Colon (tissue), 2 donors: Measurements from ENCODE around the gene TMEM120B.
"Not testable (repeated sequence)": the region's sequence is repeated elsewhere in the genome, so short reads cannot be mapped to it uniquely, and the experiment has no call there.

Source experiments
- FAIRE-seq: peaks from 2 replicates; lab custom pipeline; 2012; peaks lifted over from hg19 to GRCh38; lab: Jason Lieb, UNC
- donor health status: control.
- donor health status: control.

The TMEM120B gene

DNA sequence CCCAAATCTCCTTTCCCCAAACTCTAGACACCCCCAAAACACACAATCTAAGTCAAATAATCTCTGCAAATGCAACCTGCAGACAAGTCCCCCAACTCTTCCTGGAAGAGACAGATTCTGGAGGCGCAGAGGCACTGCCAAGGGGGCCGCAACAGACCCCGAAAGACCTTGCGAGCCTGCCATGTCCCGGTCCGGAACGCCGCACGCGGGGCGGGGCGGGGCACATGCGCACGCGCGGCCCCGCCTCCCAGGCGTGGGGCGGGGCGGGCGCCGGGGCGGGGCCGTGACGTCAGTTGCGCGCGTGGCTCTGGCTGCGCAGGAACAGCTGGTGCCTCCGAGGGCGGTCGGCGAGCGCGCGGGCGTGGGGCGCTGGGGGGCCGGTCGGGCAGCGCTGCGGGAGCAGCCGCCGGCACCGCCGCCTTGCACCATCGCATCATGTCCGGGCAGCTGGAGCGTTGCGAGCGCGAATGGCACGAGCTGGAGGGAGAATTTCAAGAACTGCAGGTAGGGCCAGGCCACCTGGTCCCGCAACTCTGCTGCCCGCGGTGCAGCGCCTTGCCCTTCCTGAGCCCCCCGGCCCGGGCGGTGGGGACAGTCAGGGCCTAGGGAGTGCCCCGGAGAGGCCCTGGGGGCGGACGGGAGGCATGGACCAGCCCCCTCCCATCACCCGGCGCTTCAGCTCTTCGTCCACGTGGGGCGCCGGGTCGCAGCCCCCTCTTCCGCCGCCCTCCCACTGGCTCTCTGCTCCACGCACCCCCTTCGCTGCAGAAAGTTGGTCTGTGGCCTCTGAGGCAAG, at the start of gene TMEM120B:
TSS of gene TMEM120B (plus strand) at position 292 of the 796 bp plus-strand sequence. CDS start at position 436, 144 bp downstream.
- no peak for FAIRE-seq

DNA sequence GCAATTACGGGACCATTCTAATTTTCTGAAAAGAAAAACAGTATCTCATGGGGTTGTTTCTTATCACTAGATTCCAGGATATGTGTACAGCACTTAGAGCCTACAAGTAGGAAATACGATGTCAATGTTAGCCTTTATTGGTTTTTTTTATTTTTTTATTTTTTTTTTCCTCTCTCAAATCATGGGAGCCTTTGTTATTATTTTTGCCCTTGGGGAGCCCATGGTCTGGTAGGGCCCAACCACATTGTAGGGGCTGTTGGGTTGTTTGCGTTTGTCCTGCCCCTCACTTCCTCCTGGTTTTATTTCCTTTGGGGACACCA, 49.0 kb upstream of the TMEM120B start:
- no peak for FAIRE-seq

DNA sequence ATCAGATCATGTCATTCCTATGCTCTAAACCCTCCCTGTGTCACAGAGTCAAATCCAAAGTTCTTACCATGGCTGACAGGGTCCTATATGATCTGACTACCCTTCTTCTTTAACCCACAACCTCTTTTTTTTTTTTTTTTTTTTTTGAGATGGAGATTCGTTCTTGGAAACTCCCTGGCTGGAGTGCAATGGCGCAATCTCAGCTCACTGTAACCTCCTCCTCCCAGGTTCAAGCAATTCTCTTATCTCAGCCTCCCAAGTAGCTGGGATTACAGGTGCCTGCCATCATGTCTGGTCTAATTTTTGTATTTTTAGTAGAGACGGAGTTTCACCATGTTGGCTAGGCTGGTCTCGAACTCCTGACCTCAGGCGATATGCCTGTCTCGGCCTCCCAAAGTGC, 45.7 kb upstream of the TMEM120B start:
- FAIRE-seq: not testable (repeated sequence)

GRCh38 chr12:121668750-121669520, 43.6 kb upstream of the TMEM120B start:
- FAIRE-seq: no peak

DNA sequence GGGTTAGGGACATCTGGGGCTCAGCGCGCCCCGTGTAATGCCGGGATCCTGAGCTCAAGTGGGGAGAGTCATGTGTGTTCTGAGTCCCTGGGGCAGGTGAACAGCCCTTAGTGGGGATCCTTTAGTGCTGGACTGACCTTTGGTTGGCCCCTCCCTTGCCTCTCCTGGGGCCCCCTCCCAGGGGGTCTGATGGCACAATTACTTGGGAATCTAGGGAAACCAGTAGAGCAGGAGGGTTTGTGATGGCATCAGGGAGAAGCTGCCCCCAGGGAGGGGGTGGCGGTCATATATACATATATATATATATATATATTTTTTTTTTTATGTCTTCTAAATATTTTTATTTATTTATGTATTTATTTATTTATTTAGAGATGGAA, 43.0 kb upstream of the TMEM120B start, which contains the start of gene MORN3:
TSS of gene MORN3 (minus strand) at position 134 of the 380 bp plus-strand sequence. CDS start 171 bp downstream, outside the sequence.
- no peak for FAIRE-seq

DNA sequence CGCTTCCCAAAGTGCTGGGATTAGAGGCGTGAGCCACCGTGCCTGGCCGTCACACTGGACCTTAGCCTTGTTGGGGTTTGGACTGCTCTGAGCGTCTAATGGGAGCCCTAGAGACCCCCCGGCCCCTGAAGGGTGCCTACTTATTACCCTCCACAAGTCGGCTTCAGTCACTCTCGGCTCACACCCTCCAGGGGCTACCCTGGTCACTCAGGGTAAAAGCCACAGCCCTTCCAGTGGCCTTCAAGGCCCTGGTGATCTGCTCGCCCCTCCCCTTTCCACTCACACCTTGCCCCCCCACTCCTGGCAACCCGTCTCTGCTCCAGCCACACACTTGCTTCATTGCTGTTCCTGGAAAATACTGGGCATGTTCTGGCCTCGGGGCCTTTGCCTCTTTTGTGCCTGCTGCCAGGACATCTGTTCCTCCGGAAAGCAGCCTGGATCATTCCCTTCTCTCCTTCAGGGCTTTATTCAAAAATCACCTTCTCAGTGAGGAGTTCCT, 39.5 kb upstream of the TMEM120B start:
- FAIRE-seq: no peak

DNA sequence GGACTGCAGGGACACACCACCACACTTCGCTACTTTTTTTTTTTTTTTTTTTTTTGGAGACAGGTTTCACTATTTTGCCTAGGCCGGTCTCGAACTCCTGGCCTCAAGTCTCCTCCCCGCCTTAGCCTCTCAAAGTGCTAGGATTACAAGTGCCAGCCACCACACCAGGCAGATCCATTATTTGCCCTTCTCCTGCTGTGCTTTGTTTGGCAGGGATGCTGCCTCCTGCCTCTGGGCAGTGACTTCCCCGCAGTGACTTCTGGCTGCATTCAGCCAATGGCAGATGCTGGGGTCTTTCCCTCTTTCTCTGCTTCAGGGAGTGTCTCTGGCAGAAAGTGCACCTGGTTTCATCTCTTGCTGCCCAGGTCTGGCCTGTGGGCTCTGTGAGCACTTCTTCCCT, 36.4 kb upstream of the TMEM120B start:
- no peak for FAIRE-seq

DNA sequence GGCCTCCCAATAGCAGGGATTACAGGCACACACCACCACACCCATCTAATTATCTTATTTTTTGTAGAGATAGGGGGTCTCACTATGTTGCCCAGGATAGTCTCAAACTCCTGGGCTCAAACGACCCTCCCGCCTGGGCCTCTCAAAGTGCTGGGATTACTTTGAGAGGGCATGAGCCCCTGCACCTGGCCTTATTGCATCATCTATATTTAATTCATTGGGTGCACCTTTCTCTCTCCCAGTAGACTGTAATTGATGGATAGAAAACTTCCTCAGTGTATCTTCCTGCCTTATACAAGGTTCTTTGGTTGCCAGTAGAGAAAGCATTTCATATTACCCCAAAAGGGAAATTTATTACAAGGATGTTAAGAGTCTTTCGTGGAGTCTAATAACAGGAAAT, 34.2 kb upstream of the TMEM120B start:
- FAIRE-seq: no peak

- FAIRE-seq: no peak
These were observed 33.7 kb upstream of the TMEM120B start for GRCh38 chr12:121678716-121679300.

- not testable (repeated sequence) for FAIRE-seq
These were observed 32.8 kb upstream of the TMEM120B start for GRCh38 chr12:121679661-121680197.

DNA sequence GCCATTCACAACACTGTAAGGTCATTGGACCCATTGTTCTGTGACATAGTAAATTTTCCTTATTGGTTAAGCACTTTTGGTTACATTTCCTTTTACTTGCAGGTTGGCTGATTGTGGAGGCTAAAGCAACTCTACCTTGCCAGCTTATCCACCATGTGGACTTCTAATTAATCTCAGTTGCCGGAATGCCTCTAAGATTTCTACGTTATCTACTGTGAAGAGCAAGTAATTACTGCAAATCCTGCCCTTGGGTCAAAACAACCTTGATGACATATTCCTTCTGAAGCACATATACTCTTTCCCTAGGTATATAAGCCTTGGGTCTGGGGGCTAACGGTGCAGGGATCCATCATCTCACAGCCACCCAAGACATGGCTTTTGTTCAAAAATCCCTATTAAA, 23.6 kb upstream of the TMEM120B start:
- FAIRE-seq: no peak

GRCh38 chr12:121689430-121689829, 23.1 kb upstream of the TMEM120B start:
- FAIRE-seq: no peak

DNA sequence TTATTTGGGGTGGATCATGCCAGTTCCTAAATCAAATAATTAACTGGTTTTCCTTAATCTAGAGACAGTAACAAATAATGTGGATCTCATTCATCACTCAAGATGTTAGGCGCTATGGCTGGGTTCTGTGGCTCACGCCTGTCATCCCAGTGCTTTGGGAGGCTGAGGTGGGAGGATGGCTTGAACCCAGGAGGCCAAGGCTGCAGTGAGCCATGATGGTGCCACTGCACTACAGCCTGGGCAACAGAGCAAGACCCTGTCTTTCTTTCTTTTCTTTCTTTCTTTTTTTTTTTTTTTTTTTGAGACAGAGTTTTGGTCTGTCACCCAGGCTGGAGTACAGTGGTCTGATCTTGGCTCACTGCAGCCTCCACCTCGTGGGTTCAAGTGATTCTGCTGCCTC, 19.8 kb upstream of the TMEM120B start:
- not testable (repeated sequence) for FAIRE-seq

DNA sequence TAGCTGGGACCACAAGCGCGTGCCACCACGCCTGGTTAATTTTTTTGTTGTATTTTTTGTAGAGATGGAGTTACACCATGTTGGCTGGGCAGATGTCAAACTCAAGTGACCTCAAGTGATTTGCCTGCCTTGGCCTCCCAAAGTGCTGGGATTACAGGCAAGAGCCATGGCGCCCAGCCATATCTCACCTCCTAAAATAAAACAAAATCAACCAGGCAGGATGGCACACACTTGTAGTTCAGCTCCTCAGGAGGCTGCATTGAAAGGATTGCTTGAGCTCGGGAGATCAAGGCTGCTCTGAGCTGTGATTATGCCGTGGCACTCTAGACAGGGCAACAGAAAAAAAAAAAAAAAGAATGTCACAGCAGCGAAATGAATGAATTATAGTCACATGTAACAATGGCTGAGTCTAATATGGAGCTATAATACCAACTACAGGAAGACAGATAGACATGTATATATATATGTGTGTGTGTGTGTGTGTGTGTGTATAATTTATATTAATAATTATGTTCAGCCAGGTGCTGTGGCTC, 19.3 kb upstream of the TMEM120B start:
- no peak for FAIRE-seq

DNA sequence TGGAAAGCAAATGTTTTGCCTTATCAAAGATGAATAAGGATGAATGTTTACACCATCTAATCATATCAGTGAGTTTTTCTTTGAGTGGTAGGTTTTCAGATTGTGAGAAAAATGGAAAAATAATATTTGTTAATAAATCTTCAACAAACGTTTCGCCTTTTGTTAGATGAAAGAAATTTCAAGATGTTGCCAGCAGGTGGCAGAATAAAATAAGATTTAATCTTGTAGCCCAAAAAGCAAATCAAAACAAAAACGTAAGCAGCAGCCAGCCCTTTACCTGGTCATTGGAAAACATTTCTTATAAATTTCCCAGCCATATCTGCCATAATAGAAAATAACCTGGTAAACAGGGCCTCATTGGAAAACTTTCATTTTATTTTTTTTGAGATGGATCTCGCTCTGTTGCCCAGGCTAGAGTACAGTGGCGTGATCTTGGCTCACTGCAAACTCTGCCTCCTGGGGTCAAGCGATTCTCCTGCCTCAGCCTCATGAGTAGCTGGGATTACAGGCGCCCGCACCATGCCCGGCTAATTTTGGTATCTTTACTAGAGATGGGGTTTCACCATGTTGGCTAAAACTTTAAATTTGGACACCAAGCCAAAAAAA, 15.4 kb upstream of the TMEM120B start:
- peak; percentile 5 for FAIRE-seq

DNA sequence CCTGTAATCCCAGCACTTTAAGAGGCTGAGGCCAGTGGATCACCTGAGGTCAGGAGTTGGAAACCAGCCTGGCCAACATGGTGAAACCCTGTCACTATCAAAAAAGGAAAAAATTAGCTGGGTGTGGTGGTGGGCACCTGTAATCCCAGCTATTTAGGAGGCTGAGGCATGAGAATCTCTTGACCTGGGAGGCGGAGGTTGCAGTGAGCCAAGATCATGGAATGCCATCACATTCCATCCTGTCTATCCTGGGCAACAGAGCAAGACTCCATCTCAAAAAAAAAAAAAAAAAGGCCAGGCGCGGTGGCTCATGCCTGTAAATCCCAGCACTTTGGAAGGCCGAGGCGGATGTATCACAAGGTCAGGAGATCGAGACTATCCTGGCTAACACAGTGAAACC, 14.7 kb upstream of the TMEM120B start:
- FAIRE-seq: not testable (repeated sequence)

- no peak for FAIRE-seq
These were observed 10.8 kb upstream of the TMEM120B start for GRCh38 chr12:121701667-121702277.

DNA sequence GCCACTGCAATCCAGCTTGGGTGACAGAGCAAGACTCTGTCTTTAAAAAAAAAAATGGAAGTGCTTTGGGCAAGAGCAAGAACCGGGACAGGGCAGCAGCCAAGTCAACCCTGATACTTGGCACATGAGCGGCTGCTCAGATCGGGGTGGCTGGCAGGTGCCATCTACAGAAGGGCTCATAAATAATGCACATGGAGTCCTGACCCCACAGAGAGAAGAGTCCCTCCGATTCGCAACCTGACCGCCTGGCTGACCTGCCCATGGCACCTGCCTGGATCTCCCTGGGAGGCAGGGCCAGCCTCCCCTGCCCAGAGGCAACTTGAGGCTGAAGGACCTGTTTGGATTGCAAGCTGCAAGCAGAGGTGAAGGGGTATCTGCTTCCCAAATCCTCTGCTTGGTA, 9.6 kb upstream of the TMEM120B start:
- no peak for FAIRE-seq

DNA sequence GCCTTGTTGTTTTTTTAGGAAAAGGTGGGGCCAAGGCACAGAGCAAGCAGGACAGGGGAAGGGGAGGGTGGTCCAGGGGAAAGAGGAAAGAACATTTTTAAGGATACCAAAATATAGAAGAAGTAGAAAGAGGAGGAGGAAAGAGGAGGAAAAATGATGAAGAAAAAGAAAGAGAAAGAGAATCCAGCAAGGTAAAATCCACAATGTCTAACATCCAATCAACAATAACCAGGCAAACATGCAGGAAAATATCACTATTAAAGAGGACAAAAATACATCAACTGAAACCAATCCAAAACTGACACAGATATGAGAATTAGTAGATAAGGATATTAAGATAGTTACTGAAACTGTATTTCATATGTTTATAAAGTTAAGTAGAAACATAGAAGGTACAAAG, 7.0 kb upstream of the TMEM120B start:
- no peak for FAIRE-seq

DNA sequence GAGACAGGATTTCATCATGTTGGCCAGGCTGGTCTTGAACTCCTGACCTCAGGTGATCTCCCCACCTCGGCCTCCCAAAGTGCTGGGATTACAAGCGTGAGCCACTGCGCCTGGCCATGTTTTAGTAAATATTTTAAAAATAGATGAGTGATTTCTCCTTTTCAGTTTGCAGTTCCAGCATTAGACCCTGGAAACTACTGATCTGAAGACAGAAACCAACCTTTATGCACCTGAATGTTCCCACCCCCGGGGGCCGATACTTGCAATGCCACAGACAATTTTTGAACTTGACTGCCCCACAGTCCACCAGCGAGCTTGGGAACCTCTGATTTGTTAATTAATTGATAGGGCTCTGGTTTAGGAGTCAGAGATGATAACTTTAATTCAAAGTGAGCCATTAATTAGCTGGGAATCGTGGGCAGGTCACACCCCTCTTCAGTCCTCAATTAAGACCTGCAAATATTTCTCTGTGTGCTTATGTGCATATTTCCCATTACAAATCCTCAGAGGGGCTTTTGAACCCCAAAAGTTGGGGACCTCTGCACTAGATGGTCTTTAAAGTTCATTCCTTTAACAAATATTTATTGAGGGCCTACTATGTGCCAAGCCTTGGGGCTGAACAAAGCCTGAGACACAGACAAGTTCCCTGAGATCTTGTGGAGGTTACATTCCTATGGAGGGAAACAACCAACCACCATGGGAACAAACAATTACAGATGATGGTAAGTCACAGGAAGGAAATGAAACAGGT, 4.1 kb upstream of the TMEM120B start:
- FAIRE-seq: no peak

GRCh38 chr12:121709064-121709424, 3.5 kb upstream of the TMEM120B start:
- not testable (repeated sequence) for FAIRE-seq
